SW480 (cell line): ENCODE data around the gene BAG2.
A peak's percentile ranks its signal among the peaks of the same experiment; 100 is the strongest.

ENCODE experiments used
- DNase-seq: peaks from one replicate; pipeline ENCODE4 v3.0.0-alpha.2; 2016; ENCODE audit warnings: low spot score

BAG2 gene

GRCh38 chr6:57221936-57222742 is 50.0 kb downstream of the BAG2 start, which contains the start of gene RAB23:
Gene RAB23 (minus strand): TSS chr6:57222307. CDS start chr6:57210380, 11,927 bp downstream.
- DNase-seq = peak; percentile 69

GRCh38 chr6:57222743-57223077 is 50.6 kb downstream of the BAG2 start:
- peak; percentile 2 for DNase-seq

- no peak for DNase-seq
Observed at GRCh38 chr6:57224769-57225515, 52.8 kb downstream of the BAG2 start.

- DNase-seq = no peak
Observed at GRCh38 chr6:57226221-57226620, 54.1 kb downstream of the BAG2 start.
